T-cell (primary cell): ENCODE measurements around the gene CDIPT. TPM values are rescaled to one million over a fixed set of nuclear protein-coding genes. Genes with fewer than 3 reads are reported as not detected.

ENCODE experiments used
- ATAC-seq, 4 experiments: fragments of 200-7000 bp in 3 of 4; fragments of 150-1000 bp in 1 of 4; cut with Tn5 transposase; replicated peaks in 1 of 4; 1 replicate in 3 of 4; 2 replicates in 1 of 4; pipeline ENCODE4 v1.10.0; 2021; ENCODE audit warnings: moderate library complexity in 3 of 4, mild to moderate bottlenecking in 2 of 4, moderate number of reproducible peaks in 1 of 4
- CTCF ChIA-PET, 2 donors: fragments of 300-600 bp; sonication (Branson Sonifier 250); formaldehyde crosslinking; loops; one replicate each; lab custom pipeline; 2022; ENCODE audit warnings: antibody characterized with exemption in 2 of 2; lab: Charles Lee
- POLR2A ChIA-PET, 2 donors: fragments of 300-600 bp; sonication (Branson Sonifier 250); formaldehyde crosslinking; loops; one replicate each; lab custom pipeline; 2022; ENCODE audit warnings: antibody characterized with exemption in 2 of 2; lab: Charles Lee
- DNase-seq, 35 experiments: peaks; one replicate each; pipeline versions ENCODE4 v3.0.0 to v3.0.0-alpha.2; 2013 to 2023
- H3K27ac ChIP-seq: one replicate; pipeline ENCODE4 v1.5.1; 2013; ENCODE audit warnings: low read length
- H3K27me3 ChIP-seq, 2 experiments: replicated peaks in 1 of 2; 1 replicate in 1 of 2; 2 replicates in 1 of 2; pipeline versions ENCODE4 v1.6.1 to v1.7.0; 2013; ENCODE audit warnings: low read length in 1 of 2, mixed read lengths in 1 of 2; ENCODE audit not compliant: control insufficient read depth in 2 of 2, insufficient read depth in 2 of 2; ENCODE audit errors: extremely low read depth in 1 of 2
- H3K36me3 ChIP-seq, 2 donors: 1 replicate in 1 of 2; 2 replicates in 1 of 2; pipeline versions ENCODE4 v1.6.1 to v1.7.0; 2013; ENCODE audit warnings: low read length in 1 of 2; ENCODE audit not compliant: control insufficient read depth in 2 of 2, insufficient read depth in 1 of 2; ENCODE audit errors: extremely low read depth in 1 of 2
- H3K4me1 ChIP-seq, 2 experiments: 1 replicate in 1 of 2; 2 replicates in 1 of 2; pipeline versions ENCODE4 v1.6.1 to v1.7.0; 2013; ENCODE audit warnings: low read length in 2 of 2, mixed read lengths in 1 of 2; ENCODE audit not compliant: insufficient read depth in 2 of 2, control insufficient read depth in 1 of 2; ENCODE audit errors: extremely low read depth in 1 of 2
- H3K4me3 ChIP-seq, 2 donors: 1 replicate in 1 of 2; 2 replicates in 1 of 2; pipeline versions ENCODE4 v1.5.1 to v1.7.0; 2013; ENCODE audit warnings: mild to moderate bottlenecking in 2 of 2, low read length in 1 of 2, moderate library complexity in 1 of 2; ENCODE audit not compliant: control insufficient read depth in 1 of 2; ENCODE audit errors: extremely low read depth in 1 of 2
- H3K9me3 ChIP-seq: 2 replicates; pipeline ENCODE4 v1.7.0; 2013
- H3K27ac Mint-ChIP-seq, 2 donors: one replicate each; pipeline ENCODE4 v1.8.0; 2020 to 2021; ENCODE audit warnings: mild to moderate bottlenecking in 2 of 2, mixed read lengths in 2 of 2
- H3K27me3 Mint-ChIP-seq, 2 donors: one replicate each; pipeline ENCODE4 v1.8.0; 2021 to 2022; ENCODE audit warnings: mixed read lengths in 2 of 2
- H3K36me3 Mint-ChIP-seq: one replicate; pipeline ENCODE4 v1.8.0; 2021; ENCODE audit warnings: mixed read lengths
- H3K4me1 Mint-ChIP-seq, 3 donors: one replicate each; pipeline ENCODE4 v1.8.0; 2020 to 2022; ENCODE audit warnings: mixed read lengths in 3 of 3, mild to moderate bottlenecking in 1 of 3
- H3K4me3 Mint-ChIP-seq, 3 donors: one replicate each; pipeline ENCODE4 v1.8.0; 2020 to 2022; ENCODE audit warnings: mild to moderate bottlenecking in 3 of 3, mixed read lengths in 3 of 3, moderate library complexity in 3 of 3
- H3K9me3 Mint-ChIP-seq, 3 donors: one replicate each; pipeline ENCODE4 v1.8.0; 2020 to 2022; ENCODE audit warnings: mixed read lengths in 3 of 3
- WGBS: methylation state at CpG from one replicate; pipeline ENCODE4 v1.1.5; 2013; ENCODE audit warnings: missing lambda C conversion rate; ENCODE audit not compliant: insufficient coverage; 5-methylcytosine and 5-hydroxymethylcytosine counted together
- total RNA-seq, 35 experiments: library from RNA in 6 of 35; stranded (reverse) in 6 of 35; fragments of 120-200 nt in 1 of 35; gene quantifications; one replicate each; pipeline versions ENCODE4 v1.2.1 to v1.2.4 and lab custom pipeline; 2013 to 2026

The CDIPT gene
- total RNA-seq, 5 donors from 2014 or later (not counting 1 experiment from before 2014, with no cell fraction given) = 37.1 to 87.0 (median 79.7) TPM

DNA sequence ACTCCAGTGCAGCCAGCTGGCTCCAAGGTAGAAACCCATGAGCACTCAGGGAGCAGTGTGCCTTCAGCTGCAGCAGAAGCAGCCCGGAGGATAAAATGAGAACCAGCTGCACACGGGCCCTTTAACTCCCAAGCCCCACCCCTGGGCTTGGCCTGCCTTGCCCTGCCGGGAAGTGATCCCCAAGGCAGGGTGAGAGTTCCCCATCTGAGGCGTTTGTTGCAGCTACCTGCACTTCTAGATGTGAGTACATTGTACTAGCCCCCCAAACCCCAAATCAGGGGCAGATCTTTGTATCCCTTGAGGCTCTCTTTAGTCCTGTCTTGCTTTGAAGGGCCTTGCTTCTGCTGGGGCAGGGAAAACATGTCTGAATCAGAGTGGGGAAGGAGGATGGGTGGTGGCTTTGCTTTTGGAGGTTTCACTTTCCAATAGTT lies 42.7 kb downstream of the CDIPT start, which contains the start of gene MVP:
Gene MVP, plus strand, starts transcription at position 192 of the 431 bp plus-strand sequence. CDS start 10,088 bp downstream, outside the sequence.
- 0% methylated on average over 1 of the region's 4 CpGs for WGBS
- peak within 1 kb of the TSS; percentile 96 for H3K27ac Mint-ChIP-seq
- H3K4me1 ChIP-seq = peaks cover 29 to 88% of the 10 kb centered on the region in 2 experiments
- no peaks in the 10 kb centered on the region for H3K9me3 Mint-ChIP-seq
- no peaks in the 10 kb centered on the region for H3K9me3 ChIP-seq
- H3K27me3 ChIP-seq = no peaks in the 10 kb centered on the region
- ChIA-PET CTCF (interaction anchor here (0.7 to 2.7 kb wide), 7 partner anchors 12 to 120 kb away, joined by 3 to 13 read pairs (median 4); partner anchors contain the start of gene KIF22 (in 1 of the 2)), POLR2A (no interaction called here)
- ATAC-seq (peak in 1 of 4 experiments; percentile 13), DNase-seq (peak in 26 of 35 experiments; percentile 26 to 65 (median 48))
- peaks cover 70 to 83% (median 73%) of the 10 kb centered on the region in 3 donors for H3K4me1 Mint-ChIP-seq
- peak within 1 kb of the TSS; percentile 55 to 93 for H3K4me3 ChIP-seq
- peaks cover 16% of the 10 kb centered on the region for H3K36me3 Mint-ChIP-seq
- H3K4me3 Mint-ChIP-seq = peak within 1 kb of the TSS; percentile 94 to 98 (median 95)
- H3K27me3 Mint-ChIP-seq = no peaks in the 10 kb centered on the region
- H3K27ac ChIP-seq = peak within 1 kb of the TSS; percentile 80
- peaks cover 4 to 16% of the 10 kb centered on the region in 2 donors for H3K36me3 ChIP-seq

DNA sequence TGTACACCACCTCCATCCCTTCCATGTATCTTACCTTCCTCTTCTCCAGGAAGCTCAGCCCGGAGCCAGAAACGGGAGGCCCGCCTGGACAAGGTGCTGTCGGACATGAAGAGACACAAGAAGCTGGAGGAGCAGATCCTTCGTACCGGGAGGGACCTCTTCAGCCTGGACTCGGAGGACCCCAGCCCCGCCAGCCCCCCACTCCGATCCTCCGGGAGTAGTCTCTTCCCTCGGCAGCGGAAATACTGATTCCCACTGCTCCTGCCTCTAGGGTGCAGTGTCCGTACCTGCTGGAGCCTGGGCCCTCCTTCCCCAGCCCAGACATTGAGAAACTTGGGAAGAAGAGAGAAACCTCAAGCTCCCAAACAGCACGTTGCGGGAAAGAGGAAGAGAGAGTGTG lies 43.5 kb downstream of the CDIPT start:
- Histone ChIP-seq H3K4me1 (peaks cover 28 to 88% of the 10 kb centered on the region in 2 experiments), H3K36me3 (peaks cover 4 to 16% of the 10 kb centered on the region in 2 donors), H3K27ac (peak overlapping the region; percentile 80), H3K27me3 (no peaks in the 10 kb centered on the region), H3K4me3 (no peak overlapping the region), H3K9me3 (no peaks in the 10 kb centered on the region)
- Mint-ChIP-seq H3K9me3 (no peaks in the 10 kb centered on the region), H3K4me1 (peaks cover 70 to 83% (median 74%) of the 10 kb centered on the region in 3 donors), H3K36me3 (peaks cover 16% of the 10 kb centered on the region), H3K27ac (peak overlapping the region; percentile 96), H3K27me3 (no peaks in the 10 kb centered on the region), H3K4me3 (peak overlapping the region; percentile 94 to 98 (median 95))
- ChIA-PET POLR2A (no interaction called here), CTCF (interaction anchor here (0.6 to 2.5 kb wide), 9 partner anchors 12 to 120 kb away, joined by 3 to 13 read pairs (median 4); partner anchors contain the start of gene KIF22 (in 1 of the 2))
- DNase-seq (no peak), ATAC-seq (no peak)
- 95% methylated on average over 8 of the region's 15 CpGs for WGBS

DNA sequence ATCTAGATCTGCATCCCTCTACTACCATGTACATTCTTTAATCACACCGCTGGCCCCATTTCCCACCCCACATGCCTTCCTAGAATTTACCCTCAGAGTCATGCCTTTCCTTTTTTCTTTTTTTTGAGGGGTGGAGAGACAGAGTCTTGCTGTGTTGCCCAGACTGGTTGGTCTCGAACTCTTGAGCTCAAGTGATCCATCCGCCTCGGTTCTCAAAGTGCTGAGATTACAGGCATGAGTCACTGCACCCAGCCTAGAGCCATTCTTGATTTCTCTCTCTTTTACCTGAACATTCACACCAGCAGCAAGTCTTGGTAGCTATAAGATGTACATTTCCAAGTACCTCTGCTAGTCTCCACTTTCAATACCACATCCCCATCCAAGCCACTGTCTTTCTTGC lies 44.9 kb downstream of the CDIPT start:
- no peaks in the 10 kb centered on the region for H3K9me3 Mint-ChIP-seq
- Histone ChIP-seq H3K9me3 (no peaks in the 10 kb centered on the region), H3K36me3 (peaks cover 4 to 16% of the 10 kb centered on the region in 2 donors), H3K4me1 (peaks cover 29 to 79% of the 10 kb centered on the region in 2 experiments), H3K27ac (no peak overlapping the region), H3K4me3 (no peak overlapping the region), H3K27me3 (peaks cover 0 to under 1% of the 10 kb centered on the region in 2 experiments)
- ChIA-PET CTCF (interaction anchor here (0.9 to 3.7 kb wide), 6 partner anchors 11 to 118 kb away, joined by 3 to 42 read pairs (median 6); no protein-coding TSS in a partner anchor), POLR2A (interaction anchor here in 1 of 2 donors (0.7 kb wide), 1 partner anchor 11 kb away, joined by 4 read pairs; no protein-coding TSS in a partner anchor)
- H3K4me1 Mint-ChIP-seq = peaks cover 64 to 80% (median 79%) of the 10 kb centered on the region in 3 donors
- 53% methylated on average over 3 of the region's 4 CpGs for WGBS
- no peaks in the 10 kb centered on the region for H3K27me3 Mint-ChIP-seq
- H3K27ac Mint-ChIP-seq = peak overlapping the region; percentile 88
- H3K36me3 Mint-ChIP-seq = peaks cover 16% of the 10 kb centered on the region
- DNase-seq (no peak), ATAC-seq (no peak)
- peak overlapping the region; percentile 74 to 94 (median 74) for H3K4me3 Mint-ChIP-seq

DNA sequence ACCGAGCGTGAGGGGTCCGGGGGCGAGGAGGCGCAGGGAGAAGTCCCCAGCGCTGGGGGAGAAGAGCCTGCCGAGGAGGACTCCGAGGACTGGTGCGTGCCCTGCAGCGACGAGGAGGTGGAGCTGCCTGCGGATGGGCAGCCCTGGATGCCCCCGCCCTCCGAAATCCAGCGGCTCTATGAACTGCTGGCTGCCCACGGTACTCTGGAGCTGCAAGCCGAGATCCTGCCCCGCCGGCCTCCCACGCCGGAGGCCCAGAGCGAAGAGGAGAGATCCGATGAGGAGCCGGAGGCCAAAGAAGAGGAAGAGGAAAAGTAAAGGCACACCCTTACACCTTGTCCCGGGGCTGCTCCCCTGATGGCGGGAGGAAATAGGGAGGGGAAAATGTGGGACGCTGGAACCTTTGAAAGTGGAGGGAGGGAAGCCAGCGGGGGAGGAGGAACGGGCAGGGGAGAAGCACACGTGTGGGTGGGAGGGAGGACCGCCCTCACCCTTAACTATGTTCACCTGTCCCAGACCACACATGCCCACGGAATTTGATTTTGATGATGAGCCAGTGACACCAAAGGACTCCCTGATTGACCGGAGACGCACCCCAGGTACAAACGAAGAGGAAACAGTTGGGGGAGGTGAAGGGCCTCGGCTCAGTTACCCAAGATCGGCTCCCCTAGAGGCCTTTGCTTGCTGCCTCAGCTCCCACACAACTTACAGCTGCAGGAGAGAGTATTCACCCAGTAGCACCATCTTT lies 46.2 kb downstream of the CDIPT start:
- WGBS = under 1% methylated on average over 17 of the region's 37 CpGs
- H3K36me3 Mint-ChIP-seq = peaks cover 16% of the 10 kb centered on the region

DNA sequence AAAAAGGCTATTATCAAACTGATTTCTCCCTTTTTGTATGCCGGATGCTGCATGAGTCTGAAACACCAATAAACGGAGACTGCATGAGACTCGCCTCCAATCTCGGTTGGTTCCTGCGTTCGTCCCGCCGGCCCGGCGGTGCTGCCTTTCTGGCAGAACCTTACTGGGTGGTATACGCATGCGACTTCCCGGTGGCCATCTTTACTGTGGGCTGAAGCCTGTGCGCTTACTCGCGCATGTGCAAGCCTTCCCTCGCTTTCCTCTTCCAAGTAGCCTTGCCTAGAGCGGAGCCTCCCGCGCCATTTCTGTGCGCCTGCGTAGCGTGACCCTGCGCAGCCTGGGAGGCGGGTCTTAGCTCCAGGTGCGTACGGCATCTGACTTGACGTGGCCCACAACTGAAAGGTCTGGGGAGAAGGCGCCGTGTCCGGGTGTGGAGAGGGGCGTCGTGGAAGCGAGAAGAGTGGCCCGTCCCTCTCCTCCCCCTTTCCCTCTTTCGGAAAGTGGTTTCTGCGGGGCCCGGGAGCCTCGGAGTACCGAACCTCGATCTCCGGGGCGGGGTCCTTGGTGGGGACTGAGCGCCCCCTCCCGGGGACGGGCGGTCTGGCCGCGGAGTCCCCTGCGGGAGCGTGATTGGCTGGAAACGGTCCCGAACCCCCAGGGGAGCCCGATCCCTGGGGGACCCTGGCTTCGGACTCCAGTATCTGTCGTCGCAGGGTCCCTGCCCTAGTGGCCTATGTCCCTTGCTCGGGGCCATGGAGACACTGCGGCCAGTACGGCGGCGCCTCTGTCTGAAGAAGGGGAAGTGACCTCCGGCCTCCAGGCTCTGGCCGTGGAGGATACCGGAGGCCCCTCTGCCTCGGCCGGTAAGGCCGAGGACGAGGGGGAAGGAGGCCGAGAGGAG lies 47.0 kb downstream of the CDIPT start, which contains the start of gene PAGR1:
Gene PAGR1, plus strand, starts transcription at position 360 of the 901 bp plus-strand sequence. Its CDS starts 374 bp downstream, at position 734.
- Mint-ChIP-seq H3K4me3 (peak within 1 kb of the TSS; percentile 89 to 94 (median 94)), H3K9me3 (no peaks in the 10 kb centered on the region), H3K27me3 (peaks cover 0 to 2% of the 10 kb centered on the region in 2 donors), H3K4me1 (peaks cover 59 to 80% (median 68%) of the 10 kb centered on the region in 3 donors), H3K27ac (peak within 1 kb of the TSS; percentile 96 to 97), H3K36me3 (peaks cover 16% of the 10 kb centered on the region)
- peaks cover 4 to 16% of the 10 kb centered on the region in 2 donors for H3K36me3 ChIP-seq
- under 1% methylated on average over 59 of the region's 70 CpGs for WGBS
- peak within 1 kb of the TSS; percentile 76 for H3K27ac ChIP-seq
- peak; percentile 96 to 100 (median 99) for DNase-seq
- H3K4me1 ChIP-seq = peaks cover 25 to 79% of the 10 kb centered on the region in 2 experiments
- peak; percentile 74 to 80 (median 78) for ATAC-seq
- CTCF ChIA-PET = interaction anchor here (0.6 to 3.7 kb wide), 17 partner anchors 8 to 370 kb away, joined by 3 to 42 read pairs (median 5); partner anchors contain the start of genes C16orf54 (in 1 of the 2), HIRIP3 (in 1 of the 2), KIF22 (in 1 of the 2) and QPRT (in 1 of the 2)
- no peaks in the 10 kb centered on the region for H3K9me3 ChIP-seq
- H3K4me3 ChIP-seq = peak within 1 kb of the TSS; percentile 71 to 86
- POLR2A ChIA-PET = interaction anchor here in 1 of 2 donors (0.8 to 1.1 kb wide), 5 partner anchors 8 to 114 kb away, joined by 3 to 12 read pairs (median 4); partner anchors contain the start of gene KIF22
- H3K27me3 ChIP-seq = peaks cover 0 to 14% of the 10 kb centered on the region in 2 experiments

More for the DNA sequence above, 46.2 kb downstream of the CDIPT start:
- Histone ChIP-seq H3K4me1 (peaks cover 28 to 79% of the 10 kb centered on the region in 2 experiments), H3K4me3 (peak overlapping the region; percentile 71 to 86), H3K27ac (peak overlapping the region; percentile 76), H3K36me3 (peaks cover 4 to 16% of the 10 kb centered on the region in 2 donors), H3K9me3 (no peaks in the 10 kb centered on the region), H3K27me3 (peaks cover 0 to 8% of the 10 kb centered on the region in 2 experiments)
- peak in 23 of 35 experiments; percentile 13 to 64 (median 46) for DNase-seq
- peaks cover 61 to 78% (median 67%) of the 10 kb centered on the region in 3 donors for H3K4me1 Mint-ChIP-seq
- peak in 3 of 4 experiments; percentile 21 to 37 (median 32) for ATAC-seq
- ChIA-PET POLR2A (interaction anchor here in 1 of 2 donors (0.7 kb wide), 1 partner anchor 130 kb away, joined by 8 read pairs; no protein-coding TSS in a partner anchor), CTCF (interaction anchor here (0.5 to 3.7 kb wide), 9 partner anchors 9 to 145 kb away, joined by 3 to 42 read pairs (median 7); no protein-coding TSS in a partner anchor)
- H3K4me3 Mint-ChIP-seq = peak overlapping the region; percentile 89 to 94 (median 94)
- peak overlapping the region; percentile 96 to 97 for H3K27ac Mint-ChIP-seq
- H3K27me3 Mint-ChIP-seq = peaks cover 0 to 2% of the 10 kb centered on the region in 2 donors
- H3K9me3 Mint-ChIP-seq = no peaks in the 10 kb centered on the region
